HepG2 (cell line): Measurements from ENCODE around the gene ZDHHC14. TPM values are rescaled to one million over a fixed set of nuclear protein-coding genes. Genes with fewer than 3 reads are reported as not detected.
A peak's percentile ranks its signal among the peaks of the same experiment; 100 is the strongest.

Source experiments
- BCL6 ChIP-seq: IDR thresholded peaks from 2 replicates; pipeline ENCODE4 v1.6.1; 2016; ENCODE audit warnings: missing genetic modification reagents, missing compliant biosample characterization
- EED ChIP-seq: sonication (generic); formaldehyde crosslinking; IDR thresholded peaks from 2 replicates; pipeline ENCODE4 v1.5.0; 2020; ENCODE audit warnings: mild to moderate bottlenecking, missing genetic modification reagents
- ETV5 ChIP-seq: IDR thresholded peaks from 2 replicates; pipeline ENCODE4 v1.6.1; 2018; ENCODE audit warnings: missing biosample characterization, missing genetic modification reagents, inconsistent platforms, borderline replicate concordance
- GATAD2A ChIP-seq: IDR thresholded peaks from 2 replicates; pipeline ENCODE4 v1.6.1; 2016
- HMGXB3 ChIP-seq: sonication (generic); formaldehyde crosslinking; IDR thresholded peaks from 2 replicates; pipeline ENCODE4 v1.4.0; 2020; ENCODE audit warnings: missing genetic modification reagents, borderline replicate concordance
- IRX3 ChIP-seq: sonication (generic); formaldehyde crosslinking; IDR thresholded peaks from 2 replicates; pipeline ENCODE4 v1.8.1; 2023; ENCODE audit warnings: mild to moderate bottlenecking, low read depth, missing genetic modification reagents, borderline replicate concordance
- MAFG ChIP-seq: sonication (generic); formaldehyde crosslinking; IDR thresholded peaks from 2 replicates; pipeline ENCODE4 v1.5.1; 2020; ENCODE audit warnings: mild to moderate bottlenecking, missing genetic modification reagents
- MAX ChIP-seq: IDR thresholded peaks from 2 replicates; pipeline ENCODE4 v1.6.1; 2012; ENCODE audit warnings: inconsistent platforms
- MIXL1 ChIP-seq: IDR thresholded peaks from 2 replicates; pipeline ENCODE4 v1.6.1; 2016
- REXO4 ChIP-seq: sonication (generic); formaldehyde crosslinking; IDR thresholded peaks from 2 replicates; pipeline ENCODE4 v1.8.0; 2022; ENCODE audit warnings: missing genetic modification reagents, mild to moderate bottlenecking, borderline replicate concordance
- RORA ChIP-seq: sonication (generic); formaldehyde crosslinking; IDR thresholded peaks from 2 replicates; pipeline ENCODE4 v1.5.0; 2020; ENCODE audit warnings: mild to moderate bottlenecking, missing genetic modification reagents, moderate library complexity
- SPEN ChIP-seq: sonication (generic); formaldehyde crosslinking; IDR thresholded peaks from 2 replicates; pipeline ENCODE4 v1.5.1; 2020; ENCODE audit warnings: low read depth, mild to moderate bottlenecking, missing genetic modification reagents
- U2AF2 ChIP-seq: fragments of 200-400 bp; formaldehyde crosslinking; IDR thresholded peaks from 2 replicates; pipeline ENCODE4 v1.6.1; 2017; ENCODE audit warnings: low read depth, mild to moderate bottlenecking, low read length
- ZBTB25 ChIP-seq: IDR thresholded peaks from 2 replicates; pipeline ENCODE4 v1.6.1; 2018; ENCODE audit warnings: missing genetic modification reagents
- ZFP62 ChIP-seq: sonication (generic); formaldehyde crosslinking; IDR thresholded peaks from 2 replicates; pipeline ENCODE4 v1.4.0; 2020; ENCODE audit warnings: missing genetic modification reagents
- ZMYM4 ChIP-seq: sonication (generic); formaldehyde crosslinking; IDR thresholded peaks from 2 replicates; pipeline ENCODE4 v1.8.1; 2023; ENCODE audit warnings: mild to moderate bottlenecking, missing genetic modification reagents
- ZNF234 ChIP-seq: sonication (generic); formaldehyde crosslinking; conservative IDR thresholded peaks from 2 replicates; pipeline ENCODE4 v1.5.1; 2020; ENCODE audit warnings: mild to moderate bottlenecking, missing genetic modification reagents
- ZNF451 ChIP-seq: sonication (generic); formaldehyde crosslinking; IDR thresholded peaks from 2 replicates; pipeline ENCODE4 v1.5.0; 2020; ENCODE audit warnings: mild to moderate bottlenecking, missing genetic modification reagents
- ZNF503 ChIP-seq: sonication (generic); formaldehyde crosslinking; IDR thresholded peaks from 2 replicates; pipeline ENCODE4 v1.4.0; 2020; ENCODE audit warnings: missing genetic modification reagents
- ZNF549 ChIP-seq: sonication (generic); formaldehyde crosslinking; IDR thresholded peaks from 2 replicates; pipeline ENCODE4 v1.5.0; 2020; ENCODE audit warnings: missing genetic modification reagents
- ZNF562 ChIP-seq: sonication (generic); formaldehyde crosslinking; IDR thresholded peaks from 2 replicates; pipeline ENCODE4 v1.8.0; 2022; ENCODE audit warnings: missing genetic modification reagents, borderline replicate concordance
- ZNF597 ChIP-seq: sonication (generic); formaldehyde crosslinking; IDR thresholded peaks from 2 replicates; pipeline ENCODE4 v1.5.0; 2020; ENCODE audit warnings: missing genetic modification reagents
- ZSCAN20 ChIP-seq: sonication (generic); formaldehyde crosslinking; IDR thresholded peaks from 2 replicates; pipeline ENCODE4 v1.4.0; 2020; ENCODE audit warnings: missing genetic modification reagents, mild to moderate bottlenecking, borderline replicate concordance
- polyA plus RNA-seq, 8 experiments: library from polyadenylated mRNA; depleted of rRNA in 3 of 8; stranded (reverse) in 7 of 8; unstranded in 1 of 8; fragments of >200 nt; fragmentation: Illumina TruSeq in 4 of 8; extraction: Trizol in 4 of 8; gene quantifications; 2 replicates each; pipeline versions ENCODE4 v1.2.1 to v1.2.3, GENCODE V29; 2011 to 2016; ENCODE audit warnings: low read depth in 4 of 8, missing spikeins in 1 of 8, mixed read lengths in 1 of 8; ENCODE audit not compliant: insufficient read depth in 1 of 8
- total RNA-seq, 5 experiments: library from RNA; depleted of rRNA; stranded (reverse); fragments of >200 nt; fragmentation: Illumina TruSeq; extraction: Trizol; gene quantifications; 2 replicates each; pipeline ENCODE4 v1.2.3, GENCODE V29; 2016; ENCODE audit warnings: low read depth in 1 of 5

The ZDHHC14 gene
- total and polyA plus RNA-seq, 2 of the 13 experiments (the other 11 are each of a cell fraction or from before 2014, with no cell fraction given): 3.7 to 9.5 TPM

- TF ChIP-seq ZBTB25: 0 out of 2 replicates have a peak, but pooled peaks have one; percentile 55
- TF ChIP-seq ZNF451 (CRISPR knock-in tag): no peak
- no peak for TF ChIP-seq REXO4 (CRISPR knock-in tag)
- TF ChIP-seq MAFG: no peak
- TF ChIP-seq ETV5 (CRISPR knock-in tag): no peak
- TF ChIP-seq SPEN: no peak
- TF ChIP-seq ZNF562 (CRISPR knock-in tag): no peak
- no peak for TF ChIP-seq ZMYM4 (CRISPR knock-in tag)
- TF ChIP-seq MIXL1: no peak; the same call in 1 of the 2 replicates
- no peak for TF ChIP-seq ZNF549 (CRISPR knock-in tag)
- no peak for TF ChIP-seq ZNF597 (CRISPR knock-in tag)
- 0 out of 2 replicates have a peak, but pooled peaks have one; percentile 38 for TF ChIP-seq HMGXB3 (CRISPR knock-in tag)
- TF ChIP-seq U2AF2: no peak
- TF ChIP-seq IRX3 (CRISPR knock-in tag): no peak
- TF ChIP-seq ZNF503: no peak
- no peak for TF ChIP-seq ZNF234 (CRISPR knock-in tag)
- TF ChIP-seq ZFP62 (CRISPR knock-in tag): no peak
- TF ChIP-seq GATAD2A (CRISPR knock-in tag): peak; percentile 64
- no peak for TF ChIP-seq ZSCAN20 (CRISPR knock-in tag)
- no peak for TF ChIP-seq RORA (CRISPR knock-in tag)
- 0 out of 2 replicates have a peak, but pooled peaks have one; percentile 21 for TF ChIP-seq BCL6
- no peak for TF ChIP-seq EED (CRISPR knock-in tag)
- no peak for TF ChIP-seq MAX
Observed at GRCh38 chr6:157667211-157668008, 286.4 kb downstream of the ZDHHC14 start (continued).
